H1 (cell line): ENCODE measurements around the gene DDX55. TPM values are rescaled to one million over a fixed set of nuclear protein-coding genes. Genes with fewer than 3 reads are reported as not detected.

Experiments
- CTCF ChIA-PET: fragments of 300-600 bp; sonication (Branson Sonifier 250); formaldehyde crosslinking; loops from one replicate; lab custom pipeline; 2021; ENCODE audit not compliant: partially characterized antibody; lab: Charles Lee
- POLR2A ChIA-PET: fragments of 300-600 bp; sonication (Branson Sonifier 250); formaldehyde crosslinking; loops from one replicate; lab custom pipeline; 2021; ENCODE audit warnings: inconsistent platforms; ENCODE audit not compliant: partially characterized antibody; lab: Charles Lee
- DNase-seq, 2 experiments: peaks; one replicate each; pipeline versions ENCODE4 v3.0.0 to v3.0.0-alpha.2; 2010 to 2022; ENCODE audit warnings: low spot score in 2 of 2, low read depth in 1 of 2, mixed read lengths in 1 of 2
- FAIRE-seq: peaks from 2 replicates; lab custom pipeline; 2011; peaks lifted over from hg19 to GRCh38; lab: Jason Lieb, UNC
- H2AFZ ChIP-seq: 2 replicates; pipeline ENCODE4 v1.8.1; 2012; ENCODE audit warnings: low read length, inconsistent platforms
- H2AK5ac ChIP-seq: 2 replicates; pipeline ENCODE4 v1.6.1; 2013; ENCODE audit warnings: low read depth, low read length
- H2BK120ac ChIP-seq: replicated peaks from 2 replicates; pipeline ENCODE3; 2013; ENCODE audit warnings: low read depth, low read length, inconsistent platforms
- H2BK12ac ChIP-seq: 2 replicates; pipeline ENCODE4 v1.6.1; 2013; ENCODE audit warnings: low read depth, low read length
- H2BK15ac ChIP-seq: 2 replicates; pipeline ENCODE4 v1.6.1; 2013; ENCODE audit warnings: low read length
- H2BK20ac ChIP-seq: 2 replicates; pipeline ENCODE4 v1.6.1; 2013; ENCODE audit warnings: low read length
- H2BK5ac ChIP-seq: 2 replicates; pipeline ENCODE4 v1.6.1; 2013; ENCODE audit warnings: low read depth, low read length
- H3K14ac ChIP-seq: 2 replicates; pipeline ENCODE4 v1.6.1; 2013; ENCODE audit warnings: inconsistent platforms; ENCODE audit not compliant: insufficient read length
- H3K18ac ChIP-seq: 2 replicates; pipeline ENCODE4 v1.6.1; 2013; ENCODE audit warnings: low read length; ENCODE audit errors: extremely low read depth
- H3K23ac ChIP-seq: 2 replicates; pipeline ENCODE4 v1.6.1; 2013; ENCODE audit warnings: inconsistent platforms; ENCODE audit not compliant: insufficient read length
- H3K23me2 ChIP-seq: 2 replicates; pipeline ENCODE4 v1.6.1; 2013; ENCODE audit warnings: low read depth, low read length
- H3K27ac ChIP-seq: 2 replicates; pipeline ENCODE4 v1.6.1; 2011; ENCODE audit warnings: low read depth, low read length, inconsistent platforms
- H3K27me3 ChIP-seq, 4 experiments: replicated peaks in 1 of 4; 1 replicate in 1 of 4; 2 replicates in 3 of 4; pipeline versions ENCODE4 v1.6.1 to v1.8.1; 2011 to 2013; ENCODE audit warnings: low read length in 3 of 4, mild to moderate bottlenecking in 3 of 4, inconsistent platforms in 2 of 4, mixed read lengths in 2 of 4, moderate library complexity in 1 of 4; ENCODE audit not compliant: control insufficient read depth in 3 of 4, insufficient read depth in 3 of 4; ENCODE audit errors: extremely low read depth in 1 of 4
- H3K36me3 ChIP-seq, 4 experiments: 2 replicates each; pipeline versions ENCODE4 v1.6.1 to v1.8.1; 2011 to 2013; ENCODE audit warnings: mild to moderate bottlenecking in 4 of 4, low read length in 3 of 4, moderate library complexity in 2 of 4, control low read depth in 1 of 4, inconsistent platforms in 1 of 4; ENCODE audit not compliant: insufficient read depth in 4 of 4, control insufficient read depth in 2 of 4
- H3K4ac ChIP-seq: replicated peaks from 2 replicates; pipeline ENCODE3; 2013; ENCODE audit warnings: low read length, low read depth, mixed read lengths, inconsistent platforms; ENCODE audit not compliant: insufficient read length
- H3K4me1 ChIP-seq, 4 experiments: replicated peaks in 1 of 4; 1 replicate in 1 of 4; 2 replicates in 3 of 4; pipeline versions ENCODE4 v1.6.1 to v1.8.1; 2011 to 2013; ENCODE audit warnings: low read length in 3 of 4, inconsistent platforms in 2 of 4, mixed read lengths in 1 of 4; ENCODE audit not compliant: insufficient read depth in 4 of 4, control insufficient read depth in 3 of 4
- H3K4me2 ChIP-seq, 2 experiments: 2 replicates each; pipeline versions ENCODE4 v1.6.1 to v1.8.1; 2011 to 2013; ENCODE audit warnings: low read depth in 2 of 2, low read length in 2 of 2, control low read depth in 1 of 2, inconsistent platforms in 1 of 2, mild to moderate bottlenecking in 1 of 2; ENCODE audit not compliant: insufficient read depth in 1 of 2
- H3K4me3 ChIP-seq, 4 experiments: fragments of 200-600, 300-600 bp in 1 of 4; sonication (generic), shearing (Covaris generic), sonication (Bioruptor Twin) in 1 of 4; 2 replicates each; pipeline versions ENCODE4 v1.5.1 to v1.8.1; 2011 to 2016; ENCODE audit warnings: low read length in 4 of 4, low read depth in 3 of 4, control low read depth in 2 of 4, inconsistent platforms in 2 of 4, mild to moderate bottlenecking in 2 of 4, mixed read lengths in 1 of 4, moderate library complexity in 1 of 4; ENCODE audit not compliant: insufficient read depth in 2 of 4; ENCODE audit errors: extremely low read depth in 1 of 4
- H3K56ac ChIP-seq: replicated peaks from 2 replicates; pipeline ENCODE3; 2013; ENCODE audit warnings: low read depth, mild to moderate bottlenecking, mixed read lengths, low read length, inconsistent platforms; ENCODE audit not compliant: insufficient read length
- H3K79me1 ChIP-seq: 2 replicates; pipeline ENCODE4 v1.6.1; 2013; ENCODE audit warnings: low read depth, low read length, control low read depth
- H3K79me2 ChIP-seq, 2 experiments: 2 replicates each; pipeline versions ENCODE4 v1.6.1 to v1.8.1; 2012 to 2013; ENCODE audit warnings: low read length in 2 of 2, mild to moderate bottlenecking in 2 of 2, inconsistent platforms in 1 of 2; ENCODE audit not compliant: insufficient read depth in 2 of 2, control insufficient read depth in 1 of 2
- H3K9ac ChIP-seq, 4 experiments: replicated peaks in 1 of 4; 1 replicate in 1 of 4; 2 replicates in 3 of 4; pipeline versions ENCODE4 v1.6.1 to v1.8.1; 2011 to 2013; ENCODE audit warnings: low read depth in 3 of 4, low read length in 3 of 4, control low read depth in 2 of 4, mild to moderate bottlenecking in 2 of 4, moderate library complexity in 2 of 4, inconsistent platforms in 1 of 4; ENCODE audit errors: extremely low read depth in 1 of 4
- H3K9me3 ChIP-seq, 2 experiments: 2 replicates each; pipeline versions ENCODE4 v1.6.1 to v1.8.1; 2012 to 2013; ENCODE audit warnings: mild to moderate bottlenecking in 2 of 2, moderate library complexity in 2 of 2, control low read depth in 1 of 2, inconsistent platforms in 1 of 2, low read depth in 1 of 2, low read length in 1 of 2, mixed read lengths in 1 of 2; ENCODE audit not compliant: insufficient read depth in 2 of 2
- H4K20me1 ChIP-seq, 2 experiments: replicated peaks in 1 of 2; 2 replicates each; pipeline versions ENCODE3 to v1.8.1; 2011 to 2013; ENCODE audit warnings: inconsistent platforms in 2 of 2, low read length in 2 of 2, mild to moderate bottlenecking in 1 of 2; ENCODE audit not compliant: insufficient read depth in 2 of 2, control insufficient read depth in 1 of 2
- H4K5ac ChIP-seq: 2 replicates; pipeline ENCODE4 v1.6.1; 2013; ENCODE audit warnings: low read length, low read depth, mixed read lengths, inconsistent platforms; ENCODE audit not compliant: insufficient read length
- H4K8ac ChIP-seq: 2 replicates; pipeline ENCODE4 v1.8.0; 2013; ENCODE audit warnings: mild to moderate bottlenecking, moderate library complexity, low read length, inconsistent platforms; ENCODE audit not compliant: insufficient read depth; ENCODE audit errors: extremely low read depth
- H4K91ac ChIP-seq: replicated peaks from 2 replicates; pipeline ENCODE3; 2013; ENCODE audit warnings: low read length, mixed read lengths, inconsistent platforms; ENCODE audit not compliant: insufficient read length
- BCL11A ChIP-seq, 2 experiments: IDR thresholded peaks; one replicate each; pipeline ENCODE4 v1.6.1; 2011; ENCODE audit warnings: low read depth in 2 of 2, low read length in 2 of 2, mild to moderate bottlenecking in 2 of 2
- CTBP2 ChIP-seq: IDR thresholded peaks from 2 replicates; pipeline ENCODE4 v1.7.0; 2011; ENCODE audit warnings: borderline replicate concordance, mild to moderate bottlenecking, moderate library complexity, mixed read lengths, low read length; ENCODE audit not compliant: insufficient read depth, insufficient read length
- E2F6 ChIP-seq: IDR thresholded peaks from 2 replicates; pipeline ENCODE4 v1.6.1; 2012; ENCODE audit warnings: inconsistent platforms
- GABPA ChIP-seq: IDR thresholded peaks from 2 replicates; pipeline ENCODE4 v1.6.1; 2011; ENCODE audit warnings: mild to moderate bottlenecking, low read length, moderate library complexity, borderline replicate concordance; ENCODE audit not compliant: insufficient read depth
- HDAC2 ChIP-seq, 2 experiments: fragments of 300-600 bp in 1 of 2; sonication (generic) in 1 of 2; IDR thresholded peaks; 2 replicates each; pipeline ENCODE4 v1.6.1; 2011 to 2012; ENCODE audit warnings: low read depth in 2 of 2, low read length in 2 of 2, mild to moderate bottlenecking in 2 of 2, moderate library complexity in 2 of 2, borderline replicate concordance in 1 of 2, inconsistent platforms in 1 of 2
- HDAC6 ChIP-seq: IDR thresholded peaks from one replicate; pipeline ENCODE4 v1.7.1; 2012; ENCODE audit warnings: low read depth, mild to moderate bottlenecking, inconsistent platforms, low read length, moderate library complexity
- JUN ChIP-seq: IDR thresholded peaks from 2 replicates; pipeline ENCODE4 v1.6.1; 2011; ENCODE audit warnings: low read depth, mild to moderate bottlenecking, improper control_type of control experiment, low read length
- KDM5A ChIP-seq: fragments of 200-600 bp; IDR thresholded peaks from 2 replicates; pipeline ENCODE4 v1.7.1; 2012; ENCODE audit warnings: mild to moderate bottlenecking, low read length, inconsistent platforms, mixed read lengths
- NRF1 ChIP-seq: IDR thresholded peaks from 2 replicates; pipeline ENCODE4 v1.6.1; 2011; ENCODE audit warnings: mild to moderate bottlenecking, low read depth, low read length, improper control_type of control experiment
- POU5F1 ChIP-seq: IDR thresholded peaks from 2 replicates; pipeline ENCODE4 v1.6.1; 2011; ENCODE audit warnings: low read depth, mild to moderate bottlenecking, low read length, moderate library complexity
- RXRA ChIP-seq: IDR thresholded peaks from 2 replicates; pipeline ENCODE4 v1.6.1; 2011; ENCODE audit warnings: low read depth, mild to moderate bottlenecking, low read length, moderate library complexity; ENCODE audit not compliant: insufficient read depth
- SIRT6 ChIP-seq: IDR thresholded peaks from one replicate; pipeline ENCODE4 v1.7.1; 2012; ENCODE audit warnings: low read length, inconsistent platforms
- SP1 ChIP-seq: IDR thresholded peaks from 2 replicates; pipeline ENCODE4 v1.6.1; 2011; ENCODE audit warnings: low read depth, low read length
- SP2 ChIP-seq: IDR thresholded peaks from 2 replicates; pipeline ENCODE4 v1.6.1; 2012; ENCODE audit warnings: mild to moderate bottlenecking, low read length, inconsistent platforms
- WGBS, 2 experiments: shearing (Covaris generic) in 1 of 2; methylation state at CpG; one replicate each; pipeline versions ENCODE4 v1.1.6 to v1.1.7; 2013 to 2015; ENCODE audit warnings: low lambda C conversion rate in 2 of 2, mixed read lengths in 2 of 2, inconsistent platforms in 1 of 2, low coverage in 1 of 2, missing lambda C conversion rate in 1 of 2; ENCODE audit not compliant: insufficient replicate concordance in 2 of 2, insufficient coverage in 1 of 2, insufficient read length in 1 of 2; ENCODE audit errors: extremely low coverage in 1 of 2, missing lambda C conversion rate in 1 of 2; 5-methylcytosine and 5-hydroxymethylcytosine counted together
- polyA plus RNA-seq, 7 experiments: library from polyadenylated mRNA; depleted of rRNA in 3 of 7; stranded (reverse) in 5 of 7; unstranded in 2 of 7; fragments of >200 nt in 5 of 7; fragments of 200-250 nt in 2 of 7; gene quantifications; 1 replicate in 5 of 7; 2 replicates in 1 of 7; 4 replicates in 1 of 7; pipeline versions ENCODE4 v1.2.1 to v1.2.3, GENCODE V29; 2011 to 2013; ENCODE audit warnings: missing spikeins in 2 of 7, mixed read lengths in 2 of 7
- total RNA-seq: library from RNA; stranded (reverse); fragmentation: NEBNext Ultra II Directional; extraction: Animal tissue kit (Norgen Biotek cat#: 25700); gene quantifications from 2 replicates; pipeline ENCODE4 v1.2.1, GENCODE V29; 2021

DDX55 gene
- total and polyA plus RNA-seq, 2 of the 8 experiments (the other 6 are each of a cell fraction or from before 2014, with no cell fraction given): 25.8 to 37.7 TPM

- POLR2A ChIA-PET: interaction anchor here (0.6 to 2.0 kb wide), 3 partner anchors 12 to 1003 kb away, joined by 3 to 5 read pairs (median 3); no protein-coding TSS in a partner anchor
- no peak overlapping the region for H3K4me3 ChIP-seq
- no peaks in the 10 kb centered on the region for H3K4me1 ChIP-seq
- FAIRE-seq (no peak), DNase-seq (no peak)
- no peak overlapping the region for H2BK15ac ChIP-seq
- H3K23me2 ChIP-seq: no peaks in the 10 kb centered on the region
- H3K18ac ChIP-seq: no peak overlapping the region
- H2BK5ac ChIP-seq: no peak overlapping the region
- no peak overlapping the region for H3K4ac ChIP-seq
- H3K79me2 ChIP-seq: no peaks in the 10 kb centered on the region
- H2BK20ac ChIP-seq: no peak overlapping the region
- H3K23ac ChIP-seq: no peak overlapping the region
- H3K27ac ChIP-seq: no peak overlapping the region
- H3K56ac ChIP-seq: no peak overlapping the region
- no peak overlapping the region for H4K91ac ChIP-seq
- H2BK120ac ChIP-seq: no peak overlapping the region
- CTCF ChIA-PET: interaction anchor here (1.4 to 1.9 kb wide), 2 partner anchors 12 to 22 kb away, joined by 3 to 6 read pairs; no protein-coding TSS in a partner anchor
- H4K20me1 ChIP-seq: no peaks in the 10 kb centered on the region
- H2AFZ ChIP-seq: no peak overlapping the region
- no peak overlapping the region for H2AK5ac ChIP-seq
- H3K36me3 ChIP-seq: no peaks in the 10 kb centered on the region
- no peaks in the 10 kb centered on the region for H3K79me1 ChIP-seq
- no peaks in the 10 kb centered on the region for H3K9me3 ChIP-seq
- no peak overlapping the region for H3K14ac ChIP-seq
- H2BK12ac ChIP-seq: no peak overlapping the region
- 86% methylated on average over 3 of the region's 3 CpGs; no CpG with 5 or more reads in 1 of the 2 experiments for WGBS, 2 experiments
- H4K5ac ChIP-seq: no peak overlapping the region
- H3K9ac ChIP-seq: no peak overlapping the region
- no peak overlapping the region for H3K4me2 ChIP-seq
- no peaks in the 10 kb centered on the region for H3K27me3 ChIP-seq
- no peak overlapping the region for H4K8ac ChIP-seq
- no peak for TF ChIP-seq KDM5A
- TF ChIP-seq CTBP2: no peak
- TF ChIP-seq SP2: no peak
- no peak for TF ChIP-seq POU5F1
- no peak for TF ChIP-seq RXRA
- TF ChIP-seq HDAC2 (IDR thresholded peaks at IDR 0.05; ENCODE audit: borderline replicate concordance in 1 of 2, low read depth in 2 of 2, low read length in 2 of 2): no peak
- no peak for TF ChIP-seq NRF1
- no peak for TF ChIP-seq SIRT6
- no peak for TF ChIP-seq GABPA
- TF ChIP-seq HDAC6: no peak
- no peak for TF ChIP-seq BCL11A (IDR thresholded peaks at IDR 0.05; ENCODE audit: low read depth in 2 of 2, low read length in 2 of 2)
- TF ChIP-seq SP1: no peak
- TF ChIP-seq E2F6: no peak
- TF ChIP-seq JUN: no peak
These were observed 42.4 kb upstream of the DDX55 start for GRCh38 chr12:123559468-123559867.
